ENCODE data around the gene ATP8B1.
A peak's percentile ranks its signal among the peaks of the same experiment; 100 is the strongest.
"Not testable (repeated sequence)": the region's sequence is repeated elsewhere in the genome, so short reads cannot be mapped to it uniquely, and the experiment has no call there.

ATP8B1 gene

DNA sequence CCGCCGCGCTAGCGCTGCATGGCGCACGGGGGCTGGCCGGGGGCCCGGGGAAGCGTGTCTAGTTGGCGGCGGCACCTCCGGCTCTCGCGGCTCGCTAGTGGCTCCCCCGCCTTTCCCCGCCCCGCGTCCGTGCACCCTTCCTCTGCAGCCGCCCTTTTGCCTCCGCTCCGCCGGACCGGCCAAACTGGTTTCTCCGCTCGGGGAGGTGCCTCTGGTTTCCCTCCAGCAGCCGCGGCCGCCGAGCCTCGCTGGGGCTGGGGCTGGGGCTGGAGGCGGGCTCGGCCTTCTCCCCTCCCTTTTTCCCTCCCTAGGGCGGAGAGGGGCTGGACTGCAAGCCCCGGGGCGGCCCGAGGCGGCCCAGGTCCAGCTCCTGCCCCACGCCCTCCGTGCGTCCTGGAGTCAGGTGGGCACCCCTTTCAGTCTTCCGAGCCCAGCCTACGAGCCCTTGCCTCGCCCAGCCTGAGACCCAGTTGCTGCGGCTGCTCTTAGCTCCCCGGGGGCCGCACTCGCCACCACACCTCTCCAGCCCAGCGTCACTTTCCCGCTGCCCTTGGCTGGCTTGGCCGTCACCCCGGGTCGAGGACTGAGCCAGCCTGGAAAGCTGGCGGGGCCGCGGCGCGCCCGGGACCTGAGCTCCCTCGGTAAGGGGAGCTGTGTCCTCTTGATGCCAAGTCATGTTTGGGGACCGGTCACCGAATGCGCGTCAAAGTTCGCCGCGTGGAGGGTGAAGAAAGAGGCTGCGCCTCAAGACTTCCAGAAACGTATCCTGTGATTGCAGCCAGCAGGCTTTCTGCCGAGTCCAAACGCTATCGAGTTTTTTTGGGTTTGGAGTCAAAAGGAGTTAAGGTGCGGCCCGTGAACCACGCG, at the start of gene ATP8B1:
TSS of gene ATP8B1 (minus strand) at position 213 of the 867 bp plus-strand sequence. CDS start 71,508 bp downstream, outside the sequence.
- DNase-seq (ENCODE audit: low read depth in 1 of 2, low spot score in 1 of 2), result no peak

DNA sequence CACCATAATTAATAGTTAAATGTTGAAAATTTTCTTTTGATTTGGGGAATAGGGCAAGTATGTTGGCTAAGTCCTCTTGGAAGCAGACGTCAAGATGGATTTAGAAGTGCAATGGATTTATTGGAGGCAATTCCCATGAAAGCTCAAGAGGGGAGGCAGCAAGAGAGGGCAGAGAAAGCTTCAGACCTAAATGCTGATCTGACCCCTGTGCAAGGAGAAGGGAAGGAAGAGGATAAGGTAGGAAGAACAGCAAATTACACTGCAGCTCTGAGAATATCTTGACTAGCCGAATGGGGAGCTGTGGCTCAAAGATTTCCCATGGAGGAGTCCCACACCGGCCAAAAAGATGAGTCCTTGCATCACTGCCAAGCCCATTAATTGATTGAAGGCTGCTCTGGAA, 46.9 kb upstream of the ATP8B1 start:
- DNase-seq (ENCODE audit: low read depth in 1 of 2, low spot score in 1 of 2), result no peak

- DNase-seq (ENCODE audit: low read depth in 1 of 2, low spot score in 1 of 2), result not testable (repeated sequence)
These were observed 45.3 kb upstream of the ATP8B1 start for GRCh38 chr18:57848374-57848773.

- not testable (repeated sequence) for DNase-seq (ENCODE audit: low read depth in 1 of 2, low spot score in 1 of 2)
These were observed 44.3 kb upstream of the ATP8B1 start for GRCh38 chr18:57847431-57847830.

GRCh38 chr18:57846258-57846657, 43.1 kb upstream of the ATP8B1 start:
- DNase-seq (ENCODE audit: low read depth in 1 of 2, low spot score in 1 of 2), result no peak

DNA sequence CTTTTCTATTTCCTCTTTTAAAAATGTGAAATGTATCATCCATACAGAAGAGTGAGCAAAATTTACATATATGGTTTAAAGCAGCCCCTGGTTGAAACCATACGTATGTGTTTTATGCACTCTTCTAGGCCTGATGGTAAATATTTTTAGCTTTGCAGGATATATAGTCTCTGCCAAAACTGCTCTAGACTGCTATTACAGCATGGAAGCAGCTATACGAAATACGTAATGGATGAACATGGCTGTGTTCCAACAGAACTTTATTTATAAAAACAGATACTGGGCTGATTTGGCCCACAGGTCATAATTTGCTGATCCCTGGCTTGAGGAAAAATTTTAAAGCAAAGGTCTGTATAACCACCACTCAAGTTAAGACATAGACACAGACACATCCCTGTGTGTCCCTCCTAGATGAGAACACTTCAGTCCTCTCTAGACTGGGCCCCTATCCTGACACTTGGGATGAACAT, 42.5 kb upstream of the ATP8B1 start:
- no peak for DNase-seq (ENCODE audit: low read depth in 1 of 2, low spot score in 1 of 2)

DNA sequence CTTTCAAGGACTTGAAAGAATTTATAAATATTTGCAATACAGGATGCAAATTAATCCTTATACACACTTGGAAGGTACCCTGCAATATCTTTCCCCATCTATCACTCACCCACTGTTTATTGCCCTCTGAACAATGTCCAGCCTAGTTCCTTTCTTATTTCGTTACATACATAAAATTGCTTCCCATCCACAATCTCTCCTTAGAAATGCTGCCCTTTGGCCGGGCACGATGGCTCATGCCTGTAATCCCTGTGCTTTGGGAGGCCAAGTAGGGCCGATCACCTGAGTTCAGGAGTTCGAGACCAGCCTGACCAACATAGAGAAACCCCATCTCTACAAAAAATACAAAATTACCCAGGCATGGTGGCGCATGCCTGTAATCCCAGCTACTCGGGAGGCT, 41.2 kb upstream of the ATP8B1 start:
- no peak for DNase-seq (ENCODE audit: low read depth in 1 of 2, low spot score in 1 of 2)

DNA sequence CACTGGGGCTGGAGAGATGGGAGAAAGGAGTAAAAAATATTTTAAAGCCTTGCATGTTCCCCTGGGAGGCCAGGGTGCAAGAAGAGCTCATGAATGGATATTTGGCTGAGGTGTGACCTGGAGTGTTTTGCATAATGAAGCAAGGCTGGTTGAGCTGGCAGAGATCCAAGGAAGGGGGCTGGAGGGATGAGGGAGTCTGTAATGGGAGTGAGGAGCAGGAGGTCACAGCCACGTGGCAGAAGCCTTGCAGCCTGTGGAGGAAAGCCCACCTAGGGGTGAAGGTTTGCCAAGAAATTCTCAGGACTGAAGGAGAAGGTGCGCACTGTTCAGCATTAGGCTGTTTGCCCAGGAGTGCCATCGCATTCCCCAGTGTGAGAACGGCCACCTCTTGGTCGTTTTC, 40.3 kb upstream of the ATP8B1 start:
- DNase-seq (ENCODE audit: low read depth in 1 of 2, low spot score in 1 of 2), result no peak

- DNase-seq (ENCODE audit: low read depth in 1 of 2, low spot score in 1 of 2), result no peak
These were observed 38.5 kb upstream of the ATP8B1 start for GRCh38 chr18:57841568-57841967.

GRCh38 chr18:57839942-57840381, 36.8 kb upstream of the ATP8B1 start:
- no peak for DNase-seq (ENCODE audit: low read depth in 1 of 2, low spot score in 1 of 2)

GRCh38 chr18:57837917-57838548, 34.9 kb upstream of the ATP8B1 start:
- peak in 1 of 2 donors; percentile 13 for DNase-seq (ENCODE audit: low read depth in 1 of 2, low spot score in 1 of 2)

GRCh38 chr18:57836557-57836956, 33.4 kb upstream of the ATP8B1 start:
- DNase-seq (ENCODE audit: low read depth in 1 of 2, low spot score in 1 of 2), result no peak

- DNase-seq (ENCODE audit: low read depth in 1 of 2, low spot score in 1 of 2), result no peak
These were observed 32.8 kb upstream of the ATP8B1 start for GRCh38 chr18:57835904-57836303.

DNA sequence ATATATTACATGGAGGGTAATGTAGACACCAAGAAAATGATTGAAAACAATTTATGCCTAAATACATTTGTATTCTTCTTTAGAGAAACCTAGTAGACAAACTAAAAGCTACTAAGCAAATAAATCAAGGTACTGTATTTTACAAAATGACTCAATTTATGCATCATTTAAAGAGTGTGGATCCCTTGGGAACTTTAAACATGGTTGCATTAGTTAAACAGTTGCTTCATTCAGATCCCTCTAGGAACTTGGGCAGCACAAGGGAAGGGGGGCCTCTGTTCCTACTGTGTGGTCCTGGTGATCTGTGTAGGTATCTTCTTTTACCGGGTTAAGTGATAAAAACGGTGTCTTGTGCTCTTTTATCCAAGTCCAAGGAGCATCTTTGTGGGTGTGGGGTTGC, 31.5 kb upstream of the ATP8B1 start:
- DNase-seq (ENCODE audit: low read depth in 1 of 2, low spot score in 1 of 2), result no peak

- DNase-seq (ENCODE audit: low read depth in 1 of 2, low spot score in 1 of 2), result no peak
These were observed 30.5 kb upstream of the ATP8B1 start for GRCh38 chr18:57833441-57834101.

DNA sequence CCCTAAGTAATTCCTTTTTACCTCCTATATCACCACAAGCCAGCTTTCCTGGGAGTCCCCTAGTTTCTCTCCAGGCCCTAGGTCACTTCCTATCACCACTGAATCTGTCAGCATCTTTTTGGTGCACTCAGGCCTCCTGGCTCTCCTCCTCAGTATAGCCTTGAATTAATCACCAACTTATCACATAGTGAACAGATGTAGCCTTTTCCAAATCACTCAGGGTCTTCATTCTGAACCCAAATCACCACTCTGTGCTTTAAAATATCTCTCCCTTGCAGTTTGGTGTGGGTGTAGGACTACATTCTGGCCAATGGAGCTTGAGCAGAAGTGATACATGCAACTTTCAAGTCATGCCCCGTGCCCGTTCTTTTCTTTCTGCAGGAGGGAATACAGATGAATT, 29.6 kb upstream of the ATP8B1 start:
- DNase-seq (ENCODE audit: low read depth in 1 of 2, low spot score in 1 of 2), result no peak

- DNase-seq (ENCODE audit: low read depth in 1 of 2, low spot score in 1 of 2), result no peak
These were observed 28.7 kb upstream of the ATP8B1 start for GRCh38 chr18:57831597-57832377.

DNA sequence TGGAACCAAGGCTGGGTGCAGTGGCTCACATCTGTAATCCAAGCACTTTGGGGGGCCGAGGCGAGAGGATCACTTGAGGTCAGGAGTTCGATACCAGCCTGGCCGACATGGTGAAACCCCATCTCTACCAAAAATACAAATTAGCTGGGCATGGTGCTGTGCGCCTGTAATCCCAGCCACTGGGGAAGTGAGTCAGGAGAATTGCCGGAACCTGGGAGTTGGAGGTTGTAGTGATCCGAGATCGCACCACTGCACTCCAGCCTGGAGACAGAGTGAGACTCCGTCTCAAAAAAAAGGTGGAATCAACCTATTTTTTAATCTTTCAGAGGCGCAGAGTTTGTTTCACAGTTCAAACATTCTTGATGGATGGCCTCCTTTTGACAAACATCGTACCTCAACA, 24.5 kb upstream of the ATP8B1 start:
- DNase-seq (ENCODE audit: low read depth in 1 of 2, low spot score in 1 of 2), result no peak

- no peak for DNase-seq (ENCODE audit: low read depth in 1 of 2, low spot score in 1 of 2)
These were observed 23.1 kb upstream of the ATP8B1 start for GRCh38 chr18:57826252-57826651.

DNA sequence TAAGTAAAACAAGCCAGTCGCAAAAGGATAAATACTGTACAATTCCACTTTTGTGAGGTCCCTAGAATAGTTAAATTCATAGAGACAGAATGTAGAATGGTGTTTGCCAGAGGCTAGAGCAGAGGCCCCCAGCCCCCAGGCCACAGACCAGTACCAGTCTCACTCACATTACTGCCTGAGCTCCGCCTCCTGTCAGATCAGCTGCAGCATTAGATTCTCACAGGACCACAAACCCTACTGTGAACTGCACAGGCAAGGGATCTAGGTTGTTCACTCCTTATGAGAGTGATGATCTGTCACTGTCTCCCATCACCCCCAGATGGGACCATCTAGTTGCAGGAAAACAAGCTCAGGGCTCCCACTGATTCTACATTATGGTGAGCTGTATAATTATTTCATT, 17.5 kb upstream of the ATP8B1 start:
- not testable (repeated sequence) for DNase-seq (ENCODE audit: low read depth in 1 of 2, low spot score in 1 of 2)
